Measurements from ENCODE around the gene PRKAR1B. TPM values are rescaled to one million over a fixed set of nuclear protein-coding genes. Genes with fewer than 3 reads are reported as not detected.
A peak's percentile ranks its signal among the peaks of the same experiment; 100 is the strongest.

Gene PRKAR1B
- total RNA-seq, 1 experiment from 2014 or later = 24.8 TPM

GRCh38 chr7:506921-507622, 220.0 kb downstream of the PRKAR1B start:
- no TSS peak for BruUV-seq (replicated peaks)
- intact Hi-C loops (cut with micrococcal nuclease; ENCODE audit: unreplicated experiment) = loop anchor here (10.0 kb wide), 1 partner anchor 182 kb away; no protein-coding TSS in a partner anchor
- peaks cover 31% of the 10 kb centered on the region for H3K36me3 Mint-ChIP-seq (ENCODE audit: insufficient read depth, unreplicated experiment)
- CTCF ChIA-PET = no interaction called here
- TF ChIP-seq CTCF (IDR thresholded peaks at IDR 0.05; ENCODE audit: unreplicated experiment) = no peak
- peaks cover 7% of the 10 kb centered on the region for H3K27me3 Mint-ChIP-seq (ENCODE audit: unreplicated experiment)
- DNase-seq = no peak
- H3K4me3 Mint-ChIP-seq (ENCODE audit: low read depth, unreplicated experiment) = no peak overlapping the region
- H3K9me3 Mint-ChIP-seq (ENCODE audit: low read depth, unreplicated experiment) = no peaks in the 10 kb centered on the region
- peaks cover 36% of the 10 kb centered on the region for H3K4me1 Mint-ChIP-seq (ENCODE audit: low read depth, unreplicated experiment)
- H3K27ac Mint-ChIP-seq (ENCODE audit: unreplicated experiment) = no peak overlapping the region

GRCh38 chr7:506391-506831, 220.7 kb downstream of the PRKAR1B start:
- CTCF ChIA-PET = no interaction called here
- no peak overlapping the region for H3K27ac Mint-ChIP-seq (ENCODE audit: unreplicated experiment)
- no TSS peak for BruUV-seq (replicated peaks)
- H3K4me3 Mint-ChIP-seq (ENCODE audit: low read depth, unreplicated experiment) = no peak overlapping the region
- no peak for TF ChIP-seq CTCF (IDR thresholded peaks at IDR 0.05; ENCODE audit: unreplicated experiment)
- peaks cover 36% of the 10 kb centered on the region for H3K4me1 Mint-ChIP-seq (ENCODE audit: low read depth, unreplicated experiment)
- no peak for DNase-seq
- H3K9me3 Mint-ChIP-seq (ENCODE audit: low read depth, unreplicated experiment) = no peaks in the 10 kb centered on the region
- H3K27me3 Mint-ChIP-seq (ENCODE audit: unreplicated experiment) = peaks cover under 1% of the 10 kb centered on the region
- H3K36me3 Mint-ChIP-seq (ENCODE audit: insufficient read depth, unreplicated experiment) = peaks cover 31% of the 10 kb centered on the region
- intact Hi-C loops (cut with micrococcal nuclease; ENCODE audit: unreplicated experiment) = loop anchor here (10.0 kb wide), 1 partner anchor 182 kb away; no protein-coding TSS in a partner anchor

- Mint-ChIP-seq H3K9me3 (ENCODE audit: low read depth, unreplicated experiment) (no peaks in the 10 kb centered on the region), H3K27me3 (ENCODE audit: unreplicated experiment) (no peaks in the 10 kb centered on the region), H3K27ac (ENCODE audit: unreplicated experiment) (peak overlapping the region; percentile 66), H3K4me3 (ENCODE audit: low read depth, unreplicated experiment) (peak overlapping the region; percentile 11), H3K4me1 (ENCODE audit: low read depth, unreplicated experiment) (peaks cover 36% of the 10 kb centered on the region), H3K36me3 (ENCODE audit: insufficient read depth, unreplicated experiment) (peaks cover 31% of the 10 kb centered on the region)
- DNase-seq = no peak
- intact Hi-C loops (cut with micrococcal nuclease; ENCODE audit: unreplicated experiment) = loop anchor here (10.0 kb wide), 1 partner anchor 180 kb away; no protein-coding TSS in a partner anchor
- no peak for TF ChIP-seq CTCF (IDR thresholded peaks at IDR 0.05; ENCODE audit: unreplicated experiment)
- CTCF ChIA-PET = no interaction called here
- no TSS peak for BruUV-seq (replicated peaks)
Observed at GRCh38 chr7:505171-505570, 221.9 kb downstream of the PRKAR1B start.

GRCh38 chr7:504221-505111, 222.6 kb downstream of the PRKAR1B start:
- no peaks in the 10 kb centered on the region for H3K27me3 Mint-ChIP-seq (ENCODE audit: unreplicated experiment)
- no peak for TF ChIP-seq CTCF (IDR thresholded peaks at IDR 0.05; ENCODE audit: unreplicated experiment)
- peaks cover 31% of the 10 kb centered on the region for H3K36me3 Mint-ChIP-seq (ENCODE audit: insufficient read depth, unreplicated experiment)
- H3K4me1 Mint-ChIP-seq (ENCODE audit: low read depth, unreplicated experiment) = peaks cover 36% of the 10 kb centered on the region
- H3K27ac Mint-ChIP-seq (ENCODE audit: unreplicated experiment) = peak overlapping the region; percentile 84
- no peaks in the 10 kb centered on the region for H3K9me3 Mint-ChIP-seq (ENCODE audit: low read depth, unreplicated experiment)
- DNase-seq = no peak
- CTCF ChIA-PET = interaction anchor here (0.9 to 1.0 kb wide), 5 partner anchors 24 to 240 kb away, joined by 3 to 5 read pairs (median 4); no protein-coding TSS in a partner anchor
- H3K4me3 Mint-ChIP-seq (ENCODE audit: low read depth, unreplicated experiment) = peak overlapping the region; percentile 46
- intact Hi-C loops (cut with micrococcal nuclease; ENCODE audit: unreplicated experiment) = loop anchor here (10.0 kb wide), 1 partner anchor 180 kb away; no protein-coding TSS in a partner anchor
- BruUV-seq (replicated peaks) = no TSS peak
